Small intestine (tissue), 7 donors: ENCODE measurements around the gene EGFR. TPM values are rescaled to one million over a fixed set of nuclear protein-coding genes. Genes with fewer than 3 reads are reported as not detected.
"Not testable (repeated sequence)": the region's sequence is repeated elsewhere in the genome, so short reads cannot be mapped to it uniquely, and the experiment has no call there.

ENCODE experiments used
- DNase-seq, 2 donors: peaks; one replicate each; pipeline versions ENCODE4 v3.0.0 to v3.0.0-alpha.2; 2013
- FAIRE-seq: peaks from 2 replicates; lab custom pipeline; 2012; peaks lifted over from hg19 to GRCh38; lab: Jason Lieb, UNC
- H3K27ac ChIP-seq, 3 donors: one replicate each; pipeline ENCODE4 v1.5.1; 2013; ENCODE audit warnings: low read length in 2 of 3, mild to moderate bottlenecking in 2 of 3, control low read depth in 1 of 3, inconsistent platforms in 1 of 3, low read depth in 1 of 3, moderate library complexity in 1 of 3
- H3K27me3 ChIP-seq, 3 donors: one replicate each; pipeline ENCODE4 v1.6.1; 2013; ENCODE audit warnings: low read length in 3 of 3, inconsistent platforms in 1 of 3; ENCODE audit not compliant: control insufficient read depth in 3 of 3, insufficient read depth in 3 of 3
- H3K36me3 ChIP-seq, 3 donors: one replicate each; pipeline ENCODE4 v1.6.1; 2013; ENCODE audit warnings: low read length in 3 of 3, inconsistent platforms in 1 of 3, low read depth in 1 of 3, mild to moderate bottlenecking in 1 of 3, moderate library complexity in 1 of 3; ENCODE audit not compliant: control insufficient read depth in 3 of 3, insufficient read depth in 2 of 3
- H3K4me1 ChIP-seq, 3 donors: one replicate each; pipeline ENCODE4 v1.6.1; 2013; ENCODE audit warnings: low read length in 2 of 3, inconsistent platforms in 1 of 3, low read depth in 1 of 3, mild to moderate bottlenecking in 1 of 3, moderate library complexity in 1 of 3; ENCODE audit not compliant: control insufficient read depth in 3 of 3, insufficient read depth in 2 of 3
- H3K4me3 ChIP-seq, 3 donors: one replicate each; pipeline ENCODE4 v1.5.1; 2013; ENCODE audit warnings: low read length in 3 of 3, control low read depth in 1 of 3, inconsistent platforms in 1 of 3, low read depth in 1 of 3, mild to moderate bottlenecking in 1 of 3, moderate library complexity in 1 of 3
- H3K9me3 ChIP-seq, 2 donors: one replicate each; pipeline ENCODE4 v1.6.1; 2013; ENCODE audit warnings: low read depth in 1 of 2, low read length in 1 of 2; ENCODE audit not compliant: control insufficient read depth in 2 of 2, insufficient read depth in 1 of 2
- WGBS, 3 donors: extraction: QIAGEN DNeasy Blood & Tissue Kit; methylation state at CpG; one replicate each; pipeline ENCODE4 v1.1.7; 2013; 5-methylcytosine and 5-hydroxymethylcytosine counted together
- polyA plus RNA-seq, 4 donors: library from polyadenylated mRNA; stranded (reverse) in 3 of 4; unstranded in 1 of 4; fragments of 200-250 nt in 3 of 4; fragments of 120-200 nt in 1 of 4; gene quantifications; one replicate each; pipeline versions ENCODE4 v1.2.1 to v1.2.3, GENCODE V29; 2013
- donor health status: healthy with polysubstance abuse.
- donor health status: control.
- donor health status: control.
- donor health status: Bipolar disorder and iron deficiency.
- donor health status: healthy.

The EGFR gene
- polyA plus RNA-seq, 4 donors = 2.2 to 30.5 (median 6.0) TPM

DNA sequence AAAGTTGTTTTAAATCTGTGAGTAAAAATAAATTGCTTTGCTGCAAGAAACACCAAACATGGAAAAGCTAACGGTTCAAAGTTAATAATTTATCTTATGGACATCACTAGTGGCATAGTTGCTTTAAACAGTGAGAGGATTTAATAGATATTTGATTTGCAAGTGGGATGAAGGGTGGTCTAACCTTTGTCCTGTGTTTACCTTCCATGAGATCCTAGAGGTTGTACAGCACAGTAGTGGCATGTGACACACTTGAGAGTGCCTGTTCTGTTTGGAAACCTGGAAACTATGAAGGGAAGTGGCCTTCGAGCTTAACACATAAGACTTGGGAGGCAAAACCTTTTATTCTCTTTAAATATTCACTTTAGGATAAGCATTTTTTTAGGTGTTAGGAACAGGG is 16.0 kb downstream of the EGFR start:
- Histone ChIP-seq H3K4me3 (no peak overlapping the region), H3K9me3 (no peaks in the 10 kb centered on the region), H3K27me3 (peaks cover 0 to 2% (median 0%) of the 10 kb centered on the region in 3 donors), H3K4me1 (peaks cover 0 to 8% (median 0%) of the 10 kb centered on the region in 3 donors), H3K36me3 (peaks cover 0 to 9% (median 0%) of the 10 kb centered on the region in 3 donors), H3K27ac (no peak overlapping the region)
- WGBS, 3 donors = 22 to 45% (median 27%) methylated on average over 2 of the region's 2 CpGs
- DNase-seq (no peak), FAIRE-seq (no peak)

DNA sequence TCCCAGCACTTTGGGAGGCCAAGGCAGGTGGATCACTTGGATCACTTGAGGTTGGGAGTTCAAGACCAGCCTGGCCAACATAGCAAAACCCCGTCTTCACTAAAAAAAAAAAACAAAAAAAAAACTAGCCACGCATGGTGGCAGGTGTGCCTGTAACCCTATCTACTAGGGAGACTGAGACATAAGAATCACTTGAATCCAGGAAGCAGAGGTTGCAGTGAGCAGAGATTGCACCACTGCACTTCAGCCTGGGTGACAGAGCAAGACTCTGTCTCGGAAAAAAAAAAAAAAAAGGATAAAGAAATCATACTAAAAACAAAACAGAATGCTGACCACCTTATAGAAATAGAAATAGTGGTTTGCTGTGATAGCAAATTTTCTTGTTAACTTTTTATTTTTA is 16.6 kb downstream of the EGFR start:
- not testable (repeated sequence) for FAIRE-seq

DNA sequence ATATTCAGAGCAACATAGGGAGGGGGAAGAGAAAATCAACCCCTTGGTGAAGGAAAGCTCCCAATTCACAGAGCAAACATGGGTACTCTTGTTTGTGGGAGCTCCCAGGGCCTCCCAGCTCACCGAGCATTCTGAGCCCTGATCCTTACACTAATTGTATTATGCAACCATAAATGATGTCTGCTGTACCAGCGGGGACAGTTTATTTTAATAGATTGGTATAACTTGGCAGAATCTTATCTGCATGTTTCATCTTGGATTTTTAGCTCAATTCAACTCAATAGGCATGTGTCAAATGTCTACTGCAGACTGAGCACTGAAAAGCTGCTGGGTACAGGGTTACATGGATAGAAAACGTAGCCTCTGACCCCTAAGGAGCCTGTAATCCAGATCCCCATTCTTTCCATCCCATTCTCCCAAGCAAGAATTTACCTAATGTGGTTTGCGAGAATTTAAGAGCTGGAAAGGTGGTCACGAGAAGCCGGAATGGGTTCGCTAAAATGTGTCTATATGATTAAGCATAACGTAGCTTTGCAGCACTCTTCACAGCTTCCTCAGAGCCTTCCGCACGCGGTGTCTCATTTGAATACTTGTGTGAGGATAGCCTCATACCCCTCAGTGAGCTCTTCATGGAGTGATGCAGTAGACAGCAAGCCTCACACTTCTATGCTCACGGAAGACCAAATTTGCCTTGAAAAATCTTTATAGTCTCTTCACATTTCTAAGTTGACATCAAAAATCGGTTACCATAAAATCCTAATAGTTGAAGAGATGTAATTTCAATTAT is 18.3 kb downstream of the EGFR start:
- peaks cover 0 to 9% (median 0%) of the 10 kb centered on the region in 3 donors for H3K36me3 ChIP-seq
- no peak overlapping the region for H3K27ac ChIP-seq
- H3K4me3 ChIP-seq = no peak overlapping the region
- peaks cover 0 to 2% (median 0%) of the 10 kb centered on the region in 3 donors for H3K4me1 ChIP-seq
- DNase-seq (no peak), FAIRE-seq (no peak)
- 80 to 88% (median 87%) methylated on average over 13 of the region's 13 CpGs for WGBS, 3 donors
- H3K27me3 ChIP-seq = peaks cover 0 to 2% (median 0%) of the 10 kb centered on the region in 3 donors
- H3K9me3 ChIP-seq = no peaks in the 10 kb centered on the region

More for the DNA sequence above, 16.6 kb downstream of the EGFR start:
- H3K27ac ChIP-seq, H3K4me3 ChIP-seq, H3K36me3 ChIP-seq, H3K4me1 ChIP-seq, H3K9me3 ChIP-seq, H3K27me3 ChIP-seq, DNase-seq: not testable (repeated sequence)
- 45 to 69% (median 65%) methylated on average over 3 of the region's 3 CpGs for WGBS, 3 donors

- Histone ChIP-seq H3K36me3 (no peaks in the 10 kb centered on the region), H3K27me3 (no peaks in the 10 kb centered on the region), H3K27ac (peak overlapping the region in 1 of 3 donors; percentile 39), H3K4me3 (no peak overlapping the region), H3K9me3 (no peaks in the 10 kb centered on the region), H3K4me1 (peaks cover 10 to 38% (median 12%) of the 10 kb centered on the region in 3 donors)
- peak in 1 of 2 donors; percentile 42 for DNase-seq
- 73 to 79% (median 78%) methylated on average over 3 of the region's 3 CpGs for WGBS, 3 donors
- FAIRE-seq = no peak
Observed at GRCh38 chr7:55043691-55044370, 25.0 kb downstream of the EGFR start.

DNA sequence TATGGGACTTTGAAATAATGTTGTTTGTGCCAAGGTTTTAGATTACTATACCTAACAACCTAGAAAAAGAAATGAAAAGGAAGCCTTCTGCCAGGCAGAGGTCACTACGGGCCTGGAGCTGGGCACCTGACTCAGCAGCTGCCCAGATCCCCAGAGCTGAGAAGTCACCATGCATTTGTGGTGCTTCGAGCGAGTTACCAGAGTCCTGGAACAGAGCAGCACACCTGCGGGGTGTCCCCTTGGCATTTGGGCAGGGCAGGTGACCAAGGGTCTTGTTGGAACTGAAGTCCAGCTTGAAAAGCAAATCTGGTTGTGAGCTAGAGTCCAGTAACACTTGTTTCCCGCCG is 25.5 kb downstream of the EGFR start:
- FAIRE-seq (no peak), DNase-seq (no peak)
- no peaks in the 10 kb centered on the region for H3K9me3 ChIP-seq
- WGBS, 3 donors = 81 to 89% (median 84%) methylated on average over 6 of the region's 6 CpGs
- peak overlapping the region in 1 of 3 donors; percentile 39 for H3K27ac ChIP-seq
- no peak overlapping the region for H3K4me3 ChIP-seq
- no peaks in the 10 kb centered on the region for H3K27me3 ChIP-seq
- H3K36me3 ChIP-seq = no peaks in the 10 kb centered on the region
- peaks cover 10 to 38% (median 12%) of the 10 kb centered on the region in 3 donors for H3K4me1 ChIP-seq

DNA sequence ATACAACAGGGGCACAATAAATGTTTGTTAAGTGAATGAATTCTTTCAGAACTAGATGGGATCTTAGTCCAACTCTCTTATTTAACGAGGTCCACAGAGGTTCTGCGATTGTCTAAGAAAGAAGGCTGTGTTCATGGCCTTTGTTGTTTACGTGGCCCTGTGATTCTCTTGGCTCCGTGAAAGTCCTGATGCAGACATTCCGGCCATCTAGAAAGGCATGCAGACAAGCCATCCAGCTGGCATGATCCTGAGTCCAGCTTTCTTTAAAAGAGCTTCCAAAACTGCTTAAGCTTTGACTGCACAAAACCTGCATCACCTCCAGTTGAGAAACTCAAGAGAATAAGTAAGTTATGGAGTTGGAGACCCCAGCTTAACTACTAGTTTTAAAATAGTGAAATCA is 26.0 kb downstream of the EGFR start:
- no peak for DNase-seq
- no peak for FAIRE-seq
- H3K27ac ChIP-seq = no peak overlapping the region
- WGBS, 3 donors = 79 to 82% (median 82%) methylated on average over 5 of the region's 5 CpGs
- H3K4me3 ChIP-seq = no peak overlapping the region
- peaks cover 10 to 38% (median 12%) of the 10 kb centered on the region in 3 donors for H3K4me1 ChIP-seq
- H3K36me3 ChIP-seq = no peaks in the 10 kb centered on the region
- no peaks in the 10 kb centered on the region for H3K9me3 ChIP-seq
- no peaks in the 10 kb centered on the region for H3K27me3 ChIP-seq

- H3K4me3 ChIP-seq = no peak overlapping the region
- H3K36me3 ChIP-seq = peaks cover 0 to 5% (median 0%) of the 10 kb centered on the region in 3 donors
- peak overlapping the region in 2 of 3 donors; percentile 65 to 76 for H3K27ac ChIP-seq
- no peak for FAIRE-seq
- H3K4me1 ChIP-seq = peaks cover 10 to 38% (median 12%) of the 10 kb centered on the region in 3 donors
- no peaks in the 10 kb centered on the region for H3K27me3 ChIP-seq
- 22 to 57% (median 40%) methylated on average over 7 of the region's 7 CpGs for WGBS, 3 donors
- no peaks in the 10 kb centered on the region for H3K9me3 ChIP-seq
- DNase-seq = peak; percentile 87 to 88
Observed at GRCh38 chr7:55046582-55047342, 27.9 kb downstream of the EGFR start.
